ENCODE results near the gene KRT32.

KRT32 gene

GRCh38 chr17:41489531-41489930 is 22.3 kb upstream of the KRT32 start, which contains the start of gene KRT36:
Gene KRT36 (minus strand): TSS chr17:41489910. CDS start chr17:41489864, 46 bp downstream.
- TF ChIP-seq GABPA (IDR thresholded peaks at IDR 0.05; ENCODE audit: low read depth) (no peak), POLR2AphosphoS5 (IDR thresholded peaks at IDR 0.05; ENCODE audit: low read depth) (no peak), SPI1 (IDR thresholded peaks at IDR 0.05; ENCODE audit: borderline replicate concordance, low read depth) (no peak), CTCF (IDR thresholded peaks at IDR 0.05; ENCODE audit: insufficient read depth, low read length) (no peak)
- TF ChIP-seq, protein P1, sequence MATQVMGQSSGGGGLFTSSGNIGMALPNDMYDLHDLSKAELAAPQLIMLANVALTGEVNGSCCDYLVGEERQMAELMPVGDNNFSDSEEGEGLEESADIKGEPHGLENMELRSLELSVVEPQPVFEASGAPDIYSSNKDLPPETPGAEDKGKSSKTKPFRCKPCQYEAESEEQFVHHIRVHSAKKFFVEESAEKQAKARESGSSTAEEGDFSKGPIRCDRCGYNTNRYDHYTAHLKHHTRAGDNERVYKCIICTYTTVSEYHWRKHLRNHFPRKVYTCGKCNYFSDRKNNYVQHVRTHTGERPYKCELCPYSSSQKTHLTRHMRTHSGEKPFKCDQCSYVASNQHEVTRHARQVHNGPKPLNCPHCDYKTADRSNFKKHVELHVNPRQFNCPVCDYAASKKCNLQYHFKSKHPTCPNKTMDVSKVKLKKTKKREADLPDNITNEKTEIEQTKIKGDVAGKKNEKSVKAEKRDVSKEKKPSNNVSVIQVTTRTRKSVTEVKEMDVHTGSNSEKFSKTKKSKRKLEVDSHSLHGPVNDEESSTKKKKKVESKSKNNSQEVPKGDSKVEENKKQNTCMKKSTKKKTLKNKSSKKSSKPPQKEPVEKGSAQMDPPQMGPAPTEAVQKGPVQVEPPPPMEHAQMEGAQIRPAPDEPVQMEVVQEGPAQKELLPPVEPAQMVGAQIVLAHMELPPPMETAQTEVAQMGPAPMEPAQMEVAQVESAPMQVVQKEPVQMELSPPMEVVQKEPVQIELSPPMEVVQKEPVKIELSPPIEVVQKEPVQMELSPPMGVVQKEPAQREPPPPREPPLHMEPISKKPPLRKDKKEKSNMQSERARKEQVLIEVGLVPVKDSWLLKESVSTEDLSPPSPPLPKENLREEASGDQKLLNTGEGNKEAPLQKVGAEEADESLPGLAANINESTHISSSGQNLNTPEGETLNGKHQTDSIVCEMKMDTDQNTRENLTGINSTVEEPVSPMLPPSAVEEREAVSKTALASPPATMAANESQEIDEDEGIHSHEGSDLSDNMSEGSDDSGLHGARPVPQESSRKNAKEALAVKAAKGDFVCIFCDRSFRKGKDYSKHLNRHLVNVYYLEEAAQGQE (IDR thresholded peaks at IDR 0.05; ENCODE audit: insufficient replicate concordance, low read depth), result no peak
- DNase-seq (ENCODE audit: low read depth in 1 of 2, low spot score in 1 of 2), result no peak
- H3K27me3 ChIP-seq (ENCODE audit: insufficient read depth, poor library complexity, severe bottlenecking), result no peaks in the 10 kb centered on the region
- no peak within 1 kb of the TSS for H3K27ac ChIP-seq (replicated peaks)
- no peak within 1 kb of the TSS for H3K4me3 ChIP-seq (replicated peaks; ENCODE audit: insufficient read depth, low read length)

- DNase-seq (ENCODE audit: low read depth in 1 of 2, low spot score in 1 of 2), result peak in 1 of 2 experiments; percentile 15
- TF ChIP-seq SPI1 (IDR thresholded peaks at IDR 0.05; ENCODE audit: borderline replicate concordance, low read depth) (no peak), POLR2AphosphoS5 (IDR thresholded peaks at IDR 0.05; ENCODE audit: low read depth) (no peak), CTCF (IDR thresholded peaks at IDR 0.05; ENCODE audit: insufficient read depth, low read length) (peak; percentile 14)
- Histone ChIP-seq H3K27me3 (ENCODE audit: insufficient read depth, poor library complexity, severe bottlenecking) (no peaks in the 10 kb centered on the region), H3K4me3 (replicated peaks; ENCODE audit: insufficient read depth, low read length) (no peak overlapping the region), H3K27ac (replicated peaks) (no peak overlapping the region)
Observed at GRCh38 chr17:41486809-41487530, 19.8 kb upstream of the KRT32 start.

GRCh38 chr17:41486316-41486715 is 19.1 kb upstream of the KRT32 start:
- no peaks in the 10 kb centered on the region for H3K27me3 ChIP-seq (ENCODE audit: insufficient read depth, poor library complexity, severe bottlenecking)
- H3K4me3 ChIP-seq (replicated peaks; ENCODE audit: insufficient read depth, low read length), result no peak overlapping the region
- H3K27ac ChIP-seq (replicated peaks), result no peak overlapping the region
- TF ChIP-seq, protein P1 (IDR thresholded peaks at IDR 0.05; ENCODE audit: insufficient replicate concordance, low read depth), result no peak
- TF ChIP-seq GABPA (IDR thresholded peaks at IDR 0.05; ENCODE audit: low read depth) (no peak), POLR2AphosphoS5 (IDR thresholded peaks at IDR 0.05; ENCODE audit: low read depth) (no peak), CTCF (IDR thresholded peaks at IDR 0.05; ENCODE audit: insufficient read depth, low read length) (no peak)
- no peak for DNase-seq (ENCODE audit: low read depth in 1 of 2, low spot score in 1 of 2)
